ENCODE measurements around the gene DLGAP1.

- TF ChIP-seq, protein P1, sequence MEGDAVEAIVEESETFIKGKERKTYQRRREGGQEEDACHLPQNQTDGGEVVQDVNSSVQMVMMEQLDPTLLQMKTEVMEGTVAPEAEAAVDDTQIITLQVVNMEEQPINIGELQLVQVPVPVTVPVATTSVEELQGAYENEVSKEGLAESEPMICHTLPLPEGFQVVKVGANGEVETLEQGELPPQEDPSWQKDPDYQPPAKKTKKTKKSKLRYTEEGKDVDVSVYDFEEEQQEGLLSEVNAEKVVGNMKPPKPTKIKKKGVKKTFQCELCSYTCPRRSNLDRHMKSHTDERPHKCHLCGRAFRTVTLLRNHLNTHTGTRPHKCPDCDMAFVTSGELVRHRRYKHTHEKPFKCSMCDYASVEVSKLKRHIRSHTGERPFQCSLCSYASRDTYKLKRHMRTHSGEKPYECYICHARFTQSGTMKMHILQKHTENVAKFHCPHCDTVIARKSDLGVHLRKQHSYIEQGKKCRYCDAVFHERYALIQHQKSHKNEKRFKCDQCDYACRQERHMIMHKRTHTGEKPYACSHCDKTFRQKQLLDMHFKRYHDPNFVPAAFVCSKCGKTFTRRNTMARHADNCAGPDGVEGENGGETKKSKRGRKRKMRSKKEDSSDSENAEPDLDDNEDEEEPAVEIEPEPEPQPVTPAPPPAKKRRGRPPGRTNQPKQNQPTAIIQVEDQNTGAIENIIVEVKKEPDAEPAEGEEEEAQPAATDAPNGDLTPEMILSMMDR (IDR thresholded peaks at IDR 0.05), result no peak
- no peak for TF ChIP-seq POLR2A (IDR thresholded peaks at IDR 0.05)
Measured at GRCh38 chr18:3810296-3810695, 644.8 kb downstream of the DLGAP1 start.

Data from testis (tissue), 2 donors.